ENCODE results near the gene PKP4. TPM values are rescaled to one million over a fixed set of nuclear protein-coding genes. Genes with fewer than 3 reads are reported as not detected.

PKP4 gene
- total and polyA plus RNA-seq, 9 of the 15 experiments (the other 6 are each of a cell fraction or from before 2014, with no cell fraction given): 24.6 to 99.1 (median 74.0) TPM

- ATAC-seq (no peak), DNase-seq (ENCODE audit: extremely low read depth in 1 of 4, low spot score in 3 of 4) (no peak), FAIRE-seq (no peak)
- intact Hi-C loops (cut with micrococcal nuclease): no loop called here
- Histone ChIP-seq H3K27me3 (ENCODE audit: control insufficient read depth in 2 of 2, insufficient read depth in 2 of 2, low read length in 2 of 2) (no peaks in the 10 kb centered on the region), H3K9me3 (replicated peaks; ENCODE audit: control insufficient read depth, insufficient read depth, low read depth, low read length) (no peaks in the 10 kb centered on the region), H3K9ac (ENCODE audit: insufficient read depth in 1 of 2, low read depth in 2 of 2, low read length in 2 of 2) (no peak overlapping the region), H3K79me2 (ENCODE audit: control insufficient read depth, insufficient read depth, low read length) (peaks cover 83% of the 10 kb centered on the region), H2AFZ (ENCODE audit: low read depth, low read length) (no peak overlapping the region), H3K4me1 (replicated peaks in 1 of 2; ENCODE audit: control insufficient read depth in 2 of 2, insufficient read depth in 2 of 2, low read length in 2 of 2) (peaks cover 10 to 34% of the 10 kb centered on the region in 2 experiments), H3K9me1 (ENCODE audit: control insufficient read depth, insufficient read depth, low read length) (peaks cover 7% of the 10 kb centered on the region), H3K4me3 (no peak overlapping the region), H4K20me1 (replicated peaks; ENCODE audit: control insufficient read depth, insufficient read depth, low read length) (peaks cover 12% of the 10 kb centered on the region), H3K27ac (ENCODE audit: extremely low read depth, low read depth, low read length) (no peak overlapping the region), H3K36me3 (ENCODE audit: control insufficient read depth, insufficient read depth, low read length) (peaks cover 11% of the 10 kb centered on the region), H3K4me2 (ENCODE audit: insufficient read depth, low read length) (no peak overlapping the region)
- no TSS peak for BruUV-seq (replicated peaks)
- in situ Hi-C loops (cut with MboI): no loop called here
- 33% methylated on average over 2 of the region's 2 CpGs for WGBS (ENCODE audit: insufficient coverage, low coverage, missing lambda C conversion rate)
- POLR2A ChIA-PET: interaction anchor here (1.2 to 1.3 kb wide), 2 partner anchors 9 to 13 kb away, joined by 4 to 5 read pairs; no protein-coding TSS in a partner anchor
- TF ChIP-seq HDAC2 (IDR thresholded peaks at IDR 0.05) (no peak), ZNF561 (CRISPR knock-in tag; conservative IDR thresholded peaks at IDR 0.05) (no peak), FOXA3 (CRISPR knock-in tag; conservative IDR thresholded peaks at IDR 0.05 in 1 of 2, IDR thresholded peaks at IDR 0.05 in 1 of 2) (peak in 1 of 2 experiments; percentile 51; a peak in 2 of 4 replicates), SMARCE1 (IDR thresholded peaks at IDR 0.05) (peak; percentile 26; the same call in 1 of the 2 replicates), RCOR1 (IDR thresholded peaks at IDR 0.05; ENCODE audit: borderline replicate concordance in 1 of 2, low read depth in 2 of 2, low read length in 2 of 2) (no peak), XRCC5 (IDR thresholded peaks at IDR 0.05; ENCODE audit: low read depth, low read length) (no peak), TEAD2 (tag; IDR thresholded peaks at IDR 0.05) (peak; percentile 88), TEAD4 (IDR thresholded peaks at IDR 0.05; ENCODE audit: low read length) (peak; percentile 70; the same call in 1 of the 2 replicates), TEAD4 (CRISPR knock-in tag; IDR thresholded peaks at IDR 0.05; ENCODE audit: borderline replicate concordance) (no peak), TEAD1 (CRISPR knock-in tag; IDR thresholded peaks at IDR 0.05) (peak in 1 of 2 experiments; percentile 73; a peak in 2 of 4 replicates)
- CTCF ChIA-PET (ENCODE audit: low intra/inter-chr PET ratio): no interaction called here
Measured at GRCh38 chr2:158502974-158503373, 46.2 kb downstream of the PKP4 start.
